Measurements from ENCODE around the gene CR1L. TPM values are rescaled to one million over a fixed set of nuclear protein-coding genes. Genes with fewer than 3 reads are reported as not detected.
"Not testable (repeated sequence)": the region's sequence is repeated elsewhere in the genome, so short reads cannot be mapped to it uniquely, and the experiment has no call there.

CR1L gene
- total and polyA plus RNA-seq, 8 donors: 1.3 TPM; not detected in 7

DNA sequence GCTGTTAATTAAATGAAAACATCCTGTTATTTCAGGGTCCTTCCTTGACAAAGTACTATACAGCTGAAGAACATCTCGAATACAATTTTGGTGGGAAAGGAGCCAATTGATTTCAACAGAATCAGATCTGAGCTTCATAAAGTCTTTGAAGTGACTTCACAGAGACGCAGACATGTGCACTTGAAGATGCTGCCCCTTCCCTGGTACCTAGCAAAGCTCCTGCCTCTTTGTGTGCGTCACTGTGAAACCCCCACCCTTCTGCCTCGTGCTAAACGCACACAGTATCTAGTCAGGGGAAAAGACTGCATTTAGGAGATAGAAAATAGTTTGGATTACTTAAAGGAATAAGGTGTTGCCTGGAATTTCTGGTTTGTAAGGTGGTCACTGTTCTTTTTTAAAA lies 5.6 kb upstream of the CR1L start:
- H3K4me3 ChIP-seq; FAIRE-seq; H3K36me3 ChIP-seq; ATAC-seq; intact Hi-C loops (cut with DNase I); H3K27me3 ChIP-seq; H3K27ac ChIP-seq; DNase-seq; H3K4me1 ChIP-seq; H3K9me3 ChIP-seq: not testable (repeated sequence)
- 52 to 57% methylated on average over 5 of the region's 5 CpGs for WGBS, 2 donors

GRCh38 chr1:207644166-207644851 lies 624 bp upstream of the CR1L start:
- H3K4me3 ChIP-seq: peak overlapping the region; percentile 30 to 62 (median 41)

DNA sequence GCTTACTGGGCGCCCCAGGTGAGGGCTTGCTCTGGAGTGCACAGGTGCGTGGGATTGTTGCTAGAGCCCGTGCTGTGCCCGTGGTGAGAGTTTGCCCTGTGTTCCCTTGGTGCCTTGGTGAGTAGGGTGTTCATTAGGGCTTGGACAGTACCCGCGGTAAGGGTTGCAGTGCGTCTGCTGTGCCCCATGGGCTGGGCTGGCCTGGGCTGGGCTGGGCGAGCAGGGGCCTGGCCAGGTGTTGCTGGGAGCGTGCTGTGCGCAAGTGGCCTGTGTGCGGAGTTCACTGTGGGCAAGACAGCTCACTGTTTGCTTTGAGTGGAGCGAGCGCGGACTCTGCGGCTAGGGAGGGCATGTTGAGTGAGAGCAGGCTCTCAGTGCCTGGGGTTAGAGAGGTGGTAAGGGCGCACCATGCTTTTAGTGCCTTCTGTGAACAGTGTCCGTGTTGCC lies 725 bp downstream of the CR1L start:
- H3K4me1 ChIP-seq: peaks cover 0 to 8% (median 4%) of the 10 kb centered on the region in 3 donors
- no peaks in the 10 kb centered on the region for H3K9me3 ChIP-seq
- FAIRE-seq (no peak), DNase-seq (peak in 1 of 6 donors; percentile 53), ATAC-seq (peak in 3 of 4 donors; percentile 5 to 14 (median 7))
- no peak for TF ChIP-seq CTCF (IDR thresholded peaks at IDR 0.05)
- no peaks in the 10 kb centered on the region for H3K36me3 ChIP-seq
- H3K27ac ChIP-seq: no peak overlapping the region
- 82 to 86% methylated on average over 17 of the region's 17 CpGs for WGBS, 2 donors
- peak overlapping the region in 1 of 4 donors; percentile 62 for H3K4me3 ChIP-seq
- peaks cover 0 to 2% (median 0%) of the 10 kb centered on the region in 4 donors for H3K27me3 ChIP-seq
- intact Hi-C loops (cut with DNase I): no loop called here

More at GRCh38 chr1:207644166-207644851, 624 bp upstream of the CR1L start:
- WGBS, 2 donors: 23 to 28% methylated on average over 9 of the region's 9 CpGs
- DNase-seq (no peak), FAIRE-seq (no peak), ATAC-seq (no peak)
- Histone ChIP-seq H3K27me3 (peaks cover 0 to 5% (median 0%) of the 10 kb centered on the region in 4 donors), H3K9me3 (no peaks in the 10 kb centered on the region), H3K27ac (no peak overlapping the region), H3K36me3 (no peaks in the 10 kb centered on the region), H3K4me1 (peaks cover 0 to 8% (median 4%) of the 10 kb centered on the region in 3 donors)
- no peak for TF ChIP-seq CTCF (IDR thresholded peaks at IDR 0.05)
- intact Hi-C loops (cut with DNase I): no loop called here

GRCh38 chr1:207646171-207646570 lies 1.2 kb downstream of the CR1L start:
- Histone ChIP-seq H3K27ac (no peak overlapping the region), H3K4me3 (no peak overlapping the region), H3K27me3 (no peaks in the 10 kb centered on the region), H3K9me3 (no peaks in the 10 kb centered on the region), H3K36me3 (no peaks in the 10 kb centered on the region), H3K4me1 (peaks cover 0 to 8% (median 4%) of the 10 kb centered on the region in 3 donors)
- ATAC-seq: no peak
- no peak for FAIRE-seq
- TF ChIP-seq CTCF (IDR thresholded peaks at IDR 0.05): no peak
- intact Hi-C loops (cut with DNase I): no loop called here
- no peak for DNase-seq

GRCh38 chr1:207646944-207647579 lies 2.1 kb downstream of the CR1L start:
- H3K27ac ChIP-seq: no peak overlapping the region
- no peaks in the 10 kb centered on the region for H3K27me3 ChIP-seq
- peaks cover 0 to 8% (median 4%) of the 10 kb centered on the region in 3 donors for H3K4me1 ChIP-seq
- no peak for TF ChIP-seq CTCF (IDR thresholded peaks at IDR 0.05)
- intact Hi-C loops (cut with DNase I): no loop called here
- H3K36me3 ChIP-seq: no peaks in the 10 kb centered on the region
- ATAC-seq (no peak), FAIRE-seq (no peak), DNase-seq (no peak)
- 52 to 62% methylated on average over 4 of the region's 4 CpGs for WGBS, 2 donors
- H3K4me3 ChIP-seq: no peak overlapping the region
- H3K9me3 ChIP-seq: no peaks in the 10 kb centered on the region
